ENCODE measurements around the gene TOX2.
"Not testable (repeated sequence)": the region's sequence is repeated elsewhere in the genome, so short reads cannot be mapped to it uniquely, and the experiment has no call there.

TOX2 gene

GRCh38 chr20:44029848-44030230, 115.2 kb downstream of the TOX2 start:
- in situ Hi-C loops (cut with HindIII; ENCODE audit: low sequenced_read_pairs) = no loop called here

GRCh38 chr20:44030394-44030793, 115.7 kb downstream of the TOX2 start:
- in situ Hi-C loops (cut with HindIII; ENCODE audit: low sequenced_read_pairs) = no loop called here

- in situ Hi-C loops (cut with HindIII; ENCODE audit: low sequenced_read_pairs) = no loop called here
These were observed 116.4 kb downstream of the TOX2 start for GRCh38 chr20:44031001-44031574.

- in situ Hi-C loops (cut with HindIII; ENCODE audit: low sequenced_read_pairs) = no loop called here
These were observed 117.3 kb downstream of the TOX2 start for GRCh38 chr20:44031781-44032582.

- in situ Hi-C loops (cut with HindIII; ENCODE audit: low sequenced_read_pairs) = no loop called here
These were observed 118.1 kb downstream of the TOX2 start for GRCh38 chr20:44032583-44033331.

GRCh38 chr20:44033344-44033743, 118.7 kb downstream of the TOX2 start:
- in situ Hi-C loops (cut with HindIII; ENCODE audit: low sequenced_read_pairs) = no loop called here

- in situ Hi-C loops (cut with HindIII; ENCODE audit: low sequenced_read_pairs) = no loop called here
These were observed 119.2 kb downstream of the TOX2 start for GRCh38 chr20:44033873-44034272.

GRCh38 chr20:44034451-44034850, 119.8 kb downstream of the TOX2 start:
- in situ Hi-C loops (cut with HindIII; ENCODE audit: low sequenced_read_pairs) = no loop called here

- in situ Hi-C loops (cut with HindIII; ENCODE audit: low sequenced_read_pairs) = no loop called here
These were observed 120.4 kb downstream of the TOX2 start for GRCh38 chr20:44034965-44035635.

GRCh38 chr20:44035924-44036323, 121.3 kb downstream of the TOX2 start:
- in situ Hi-C loops (cut with HindIII; ENCODE audit: low sequenced_read_pairs) = no loop called here

GRCh38 chr20:44036441-44036840, 121.8 kb downstream of the TOX2 start:
- in situ Hi-C loops (cut with HindIII; ENCODE audit: low sequenced_read_pairs) = no loop called here

GRCh38 chr20:44038681-44039123, 124.0 kb downstream of the TOX2 start:
- in situ Hi-C loops (cut with HindIII; ENCODE audit: low sequenced_read_pairs) = no loop called here

GRCh38 chr20:44039147-44039546, 124.5 kb downstream of the TOX2 start:
- in situ Hi-C loops (cut with HindIII; ENCODE audit: low sequenced_read_pairs) = no loop called here

GRCh38 chr20:44039741-44040140, 125.1 kb downstream of the TOX2 start:
- in situ Hi-C loops (cut with HindIII; ENCODE audit: low sequenced_read_pairs) = no loop called here

GRCh38 chr20:44040202-44040915, 125.7 kb downstream of the TOX2 start:
- in situ Hi-C loops (cut with HindIII; ENCODE audit: low sequenced_read_pairs) = no loop called here

GRCh38 chr20:44041001-44041400, 126.3 kb downstream of the TOX2 start:
- in situ Hi-C loops (cut with HindIII; ENCODE audit: low sequenced_read_pairs) = no loop called here

GRCh38 chr20:44044712-44045111, 130.1 kb downstream of the TOX2 start:
- in situ Hi-C loops (cut with HindIII; ENCODE audit: low sequenced_read_pairs) = not testable (repeated sequence)

GRCh38 chr20:44050327-44050726, 135.7 kb downstream of the TOX2 start:
- in situ Hi-C loops (cut with HindIII; ENCODE audit: low sequenced_read_pairs) = no loop called here

- in situ Hi-C loops (cut with HindIII; ENCODE audit: low sequenced_read_pairs) = no loop called here
These were observed 136.4 kb downstream of the TOX2 start for GRCh38 chr20:44050925-44051660.

- in situ Hi-C loops (cut with HindIII; ENCODE audit: low sequenced_read_pairs) = no loop called here
These were observed 137.0 kb downstream of the TOX2 start for GRCh38 chr20:44051661-44052000.

All from DLD1 (cell line).